IMR-90 (cell line): ENCODE results near the gene LEKR1. TPM values are rescaled to one million over a fixed set of nuclear protein-coding genes. Genes with fewer than 3 reads are reported as not detected.

Source experiments
- ATAC-seq: fragments of 200-7000 bp; cut with Tn5 transposase; 2 replicates; pipeline ENCODE4 v1.9.1; 2020; ENCODE audit warnings: low read depth, mild to moderate bottlenecking, moderate library complexity
- BruUV-seq: library from RNA; stranded (reverse); fragments of 400-500 nt; replicated peaks from 2 replicates; lab custom pipeline; 2021; lab: Mats Ljungman, UMichigan
- CTCF ChIA-PET: fragments of 300-600 bp; formaldehyde crosslinking; extraction: SDS; loops from one replicate; lab custom pipeline; 2021; ENCODE audit warnings: antibody characterized with exemption; lab: Yijun Ruan, JAX
- POLR2A ChIA-PET: fragments of 300-600 bp; sonication (Branson Sonifier 250); formaldehyde crosslinking; loops from one replicate; lab custom pipeline; 2022; ENCODE audit warnings: antibody characterized with exemption; ENCODE audit not compliant: unreplicated experiment; lab: Charles Lee
- DNase-seq: peaks from one replicate; pipeline ENCODE4 v3.0.0; 2013
- H2AFZ ChIP-seq: replicated peaks from 2 replicates; pipeline ENCODE3; 2013; ENCODE audit warnings: low read length, mild to moderate bottlenecking; ENCODE audit not compliant: poor library complexity
- H2AK5ac ChIP-seq: 2 replicates; pipeline ENCODE4 v1.6.1; 2013; ENCODE audit warnings: low read depth, low read length, inconsistent platforms
- H2AK9ac ChIP-seq: replicated peaks from 2 replicates; pipeline ENCODE3; 2013; ENCODE audit warnings: mild to moderate bottlenecking, low read depth, low read length, moderate library complexity; ENCODE audit not compliant: poor library complexity
- H2BK120ac ChIP-seq: 2 replicates; pipeline ENCODE4 v1.6.1; 2013; ENCODE audit warnings: low read depth, low read length, inconsistent platforms
- H2BK15ac ChIP-seq: 3 replicates; pipeline ENCODE4 v1.6.1; 2013; ENCODE audit warnings: low read depth, low read length, inconsistent platforms
- H2BK20ac ChIP-seq: 2 replicates; pipeline ENCODE4 v1.6.1; 2013; ENCODE audit warnings: low read depth, mild to moderate bottlenecking, inconsistent platforms, low read length, moderate library complexity
- H2BK5ac ChIP-seq: 2 replicates; pipeline ENCODE4 v1.6.1; 2013; ENCODE audit warnings: mild to moderate bottlenecking, low read depth, low read length, inconsistent platforms; ENCODE audit not compliant: poor library complexity, severe bottlenecking
- H3K14ac ChIP-seq: replicated peaks from 2 replicates; pipeline ENCODE4 v1.6.1; 2013; ENCODE audit warnings: low read depth, low read length, inconsistent platforms
- H3K18ac ChIP-seq: 2 replicates; pipeline ENCODE4 v1.6.1; 2013; ENCODE audit warnings: low read depth, low read length, control low read depth
- H3K23ac ChIP-seq: 2 replicates; pipeline ENCODE4 v1.6.1; 2013; ENCODE audit warnings: low read depth, low read length, inconsistent platforms
- H3K27ac ChIP-seq: 2 replicates; pipeline ENCODE4 v1.5.1; 2013; ENCODE audit warnings: mild to moderate bottlenecking, control low read depth, low read length; ENCODE audit not compliant: insufficient read depth
- H3K27me3 ChIP-seq: 2 replicates; pipeline ENCODE4 v1.6.1; 2013; ENCODE audit warnings: low read length; ENCODE audit not compliant: control insufficient read depth, insufficient read depth
- H3K36me3 ChIP-seq: 2 replicates; pipeline ENCODE4 v1.6.1; 2013; ENCODE audit warnings: low read length, mixed read lengths; ENCODE audit not compliant: control insufficient read depth, insufficient read depth
- H3K4ac ChIP-seq: 2 replicates; pipeline ENCODE4 v1.6.1; 2013; ENCODE audit warnings: low read depth, low read length, inconsistent platforms
- H3K4me1 ChIP-seq: 2 replicates; pipeline ENCODE4 v1.6.1; 2013; ENCODE audit warnings: low read length, mixed read lengths; ENCODE audit not compliant: control insufficient read depth, insufficient read depth
- H3K4me2 ChIP-seq: 2 replicates; pipeline ENCODE4 v1.6.1; 2013; ENCODE audit warnings: low read depth, mild to moderate bottlenecking, control low read depth, low read length, moderate library complexity
- H3K4me3 ChIP-seq: 2 replicates; pipeline ENCODE4 v1.5.1; 2013; ENCODE audit warnings: low read depth, mild to moderate bottlenecking, control low read depth, low read length, moderate library complexity; ENCODE audit not compliant: insufficient read depth
- H3K56ac ChIP-seq: 2 replicates; pipeline ENCODE4 v1.6.1; 2013; ENCODE audit warnings: low read length, inconsistent platforms; ENCODE audit not compliant: insufficient read depth; ENCODE audit errors: extremely low read depth
- H3K79me1 ChIP-seq, 2 experiments: 2 replicates each; pipeline ENCODE4 v1.6.1; 2013; ENCODE audit warnings: low read length in 2 of 2, inconsistent platforms in 1 of 2, low read depth in 1 of 2
- H3K9ac ChIP-seq: 2 replicates; pipeline ENCODE4 v1.6.1; 2013; ENCODE audit warnings: low read depth, low read length, control low read depth
- H3K9me1 ChIP-seq: 2 replicates; pipeline ENCODE4 v1.6.1; 2013; ENCODE audit warnings: low read length, inconsistent platforms; ENCODE audit not compliant: insufficient read depth
- H3K9me3 ChIP-seq: 2 replicates; pipeline ENCODE4 v1.6.1; 2013; ENCODE audit warnings: low read length; ENCODE audit not compliant: control insufficient read depth, insufficient read depth
- H4K20me1 ChIP-seq: 2 replicates; pipeline ENCODE4 v1.6.1; 2013; ENCODE audit warnings: low read length, inconsistent platforms; ENCODE audit not compliant: insufficient read depth
- H4K5ac ChIP-seq: 2 replicates; pipeline ENCODE4 v1.6.1; 2013; ENCODE audit warnings: mild to moderate bottlenecking, low read depth, low read length, control low read depth
- H4K8ac ChIP-seq, 2 experiments: 2 replicates each; pipeline ENCODE4 v1.6.1; 2013; ENCODE audit warnings: low read depth in 2 of 2, low read length in 2 of 2, control low read depth in 1 of 2, inconsistent platforms in 1 of 2
- H4K91ac ChIP-seq: 2 replicates; pipeline ENCODE4 v1.6.1; 2013; ENCODE audit warnings: low read depth, low read length, inconsistent platforms; ENCODE audit not compliant: insufficient read depth
- BHLHE40 ChIP-seq: fragments of 150-350 bp; IDR thresholded peaks from 2 replicates; pipeline ENCODE4 v1.6.1; 2016; ENCODE audit warnings: mild to moderate bottlenecking, low read depth, low read length
- CEBPB ChIP-seq: IDR thresholded peaks from 2 replicates; pipeline ENCODE4 v1.6.1; 2012; ENCODE audit warnings: low read depth, low read length, improper control_type of control experiment
- FOS ChIP-seq: fragments of 150-350 bp; IDR thresholded peaks from 2 replicates; pipeline ENCODE4 v1.6.1; 2016; ENCODE audit warnings: low read depth, low read length
- MAFK ChIP-seq: IDR thresholded peaks from 2 replicates; pipeline ENCODE4 v1.6.1; 2012; ENCODE audit warnings: low read depth, low read length, improper control_type of control experiment
- MXI1 ChIP-seq: IDR thresholded peaks from 2 replicates; pipeline ENCODE4 v1.6.1; 2012; ENCODE audit warnings: low read depth, mild to moderate bottlenecking, low read length, moderate library complexity, borderline replicate concordance
- NFE2L2 ChIP-seq: fragments of 150-350 bp; IDR thresholded peaks from 2 replicates; pipeline ENCODE4 v1.6.1; 2016; ENCODE audit warnings: low read depth, mild to moderate bottlenecking, low read length
- POLR2A ChIP-seq: IDR thresholded peaks from 2 replicates; pipeline ENCODE4 v1.6.1; 2012; ENCODE audit warnings: mild to moderate bottlenecking, low read depth, low read length
- RAD21 ChIP-seq: IDR thresholded peaks from 2 replicates; pipeline ENCODE4 v1.6.1; 2012; ENCODE audit warnings: low read length, improper control_type of control experiment
- whole genome bisulfite sequencing, 2 experiments: methylation state at CpG; one replicate each; pipeline versions ENCODE4 v1.1.5 to v1.1.7; 2013; ENCODE audit warnings: missing lambda C conversion rate in 2 of 2; ENCODE audit not compliant: insufficient read length in 1 of 2; ENCODE audit errors: extremely low coverage in 2 of 2; 5-methylcytosine and 5-hydroxymethylcytosine counted together
- dilution Hi-C: fragments of 300-500 bp; cut with HindIII; formaldehyde crosslinking; loops from one replicate; pipeline ENCODE4 v1.14.3; 2018; ENCODE audit warnings: low sequenced_read_pairs; ENCODE audit not compliant: unreplicated experiment
- in situ Hi-C: fragments of 300-500 bp; cut with MboI; formaldehyde crosslinking; loops from 3 replicates; pipeline ENCODE4 v1.14.3; 2019; ENCODE audit warnings: low sequenced_read_pairs, inconsistent platforms, mixed read lengths
- intact Hi-C: fragments of 100-400 bp; cut with micrococcal nuclease; formaldehyde crosslinking; loops from 2 replicates; pipeline ENCODE4 v1.10.0; 2022
- polyA plus RNA-seq, 3 experiments: library from polyadenylated mRNA; depleted of rRNA; stranded (reverse); fragments of >200 nt; gene quantifications; 2 replicates each; pipeline ENCODE4 v1.2.3, GENCODE V29; 2012; ENCODE audit warnings: low replicate concordance in 1 of 3
- total RNA-seq: library from RNA; depleted of rRNA; stranded (reverse); fragments of >200 nt; gene quantifications from 2 replicates; pipeline ENCODE4 v1.2.3, GENCODE V29; 2012

Gene LEKR1
- total and polyA plus RNA-seq, 2 of the 4 experiments (the other 2 are of a cell fraction), result 0.19 to 0.36 TPM

DNA sequence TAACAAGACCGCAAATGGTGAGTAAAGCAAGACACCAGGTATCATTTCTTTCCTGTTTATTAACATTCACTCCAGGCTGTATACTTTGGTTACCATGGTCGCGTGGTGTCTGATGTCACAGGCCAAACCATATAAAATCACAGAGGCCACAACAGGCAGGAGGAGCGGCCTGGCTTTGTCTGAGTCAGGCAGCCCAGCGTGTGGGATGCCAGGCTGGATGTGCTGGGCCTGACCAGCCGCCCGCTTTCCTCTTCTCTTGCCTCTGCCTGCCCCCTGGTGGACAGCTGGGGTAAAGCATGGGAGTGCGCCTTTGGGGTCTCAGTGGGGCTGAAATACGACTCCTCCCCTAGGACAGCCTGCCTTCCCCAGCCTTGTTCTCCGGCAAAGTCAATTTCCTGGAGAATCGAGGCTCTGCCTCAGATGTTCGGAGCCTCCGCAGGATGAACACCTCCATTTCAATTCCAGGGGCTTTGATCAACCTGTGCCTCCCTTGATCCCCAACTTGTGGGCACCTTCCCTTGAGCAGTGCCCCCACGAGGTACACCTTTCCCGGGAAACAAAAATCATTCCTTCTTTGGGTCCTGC, 255.6 kb downstream of the LEKR1 start (continued):
- TF ChIP-seq MXI1 (0 out of 2 replicates have a peak, but pooled peaks have one; percentile 37), FOS (peak; percentile 63), RAD21 (peak; percentile 98)

DNA sequence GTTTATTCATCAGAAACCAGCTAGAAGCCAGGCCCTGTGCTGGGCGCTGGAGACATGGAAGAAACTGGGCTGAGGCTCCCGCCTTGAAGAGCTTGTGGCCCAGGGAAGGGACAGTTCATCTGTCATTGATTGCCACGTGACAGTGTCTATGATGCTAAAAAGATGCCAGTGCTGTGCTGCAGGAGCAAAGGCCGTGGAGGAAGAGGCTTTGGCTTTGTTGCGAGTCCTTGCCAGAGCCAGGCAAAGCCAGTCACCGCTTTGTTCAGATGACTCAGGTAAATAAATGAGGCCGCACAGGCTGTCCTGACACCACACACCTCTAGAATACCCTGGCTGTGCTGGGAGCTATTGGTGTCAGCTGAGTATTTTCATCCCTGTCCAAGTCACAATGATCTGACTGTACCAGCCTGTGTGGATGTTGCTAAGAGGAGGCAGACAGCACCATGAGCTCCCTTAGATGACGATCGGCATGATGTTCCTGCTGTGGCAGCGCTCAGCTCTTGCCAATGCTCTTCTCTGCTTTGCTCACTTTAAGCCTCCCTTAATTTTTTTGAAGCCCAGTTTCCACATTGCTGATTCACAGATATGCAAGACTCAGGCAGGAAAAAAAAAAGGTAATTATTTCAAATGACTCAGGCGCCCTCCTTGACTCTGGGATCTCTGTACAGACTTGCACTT, 256.3 kb downstream of the LEKR1 start:
- H3K4ac ChIP-seq, result peak overlapping the region; percentile 59
- ATAC-seq (peak; percentile 48), DNase-seq (peak; percentile 88)
- ChIA-PET POLR2A (interaction anchor here (0.5 to 0.6 kb wide), 2 partner anchors 388 to 1686 kb away, joined by 3 to 8 read pairs; no protein-coding TSS in a partner anchor), CTCF (interaction anchor here (0.6 to 1.6 kb wide), 15 partner anchors 13 to 574 kb away, joined by 3 to 8 read pairs (median 3); no protein-coding TSS in a partner anchor)
- in situ Hi-C loops (loop anchor here (5.0 kb wide), 3 partner anchors 265 to 535 kb away; no protein-coding TSS in a partner anchor), intact Hi-C loops (loop anchor here (2.0 kb wide), 1 partner anchor 264 kb away; no protein-coding TSS in a partner anchor), dilution Hi-C loops (no loop called here)
- no peak overlapping the region for H3K9ac ChIP-seq
- H2AFZ ChIP-seq, result peak overlapping the region; percentile 41
- peaks cover 5% of the 10 kb centered on the region; the same call in 1 of the 2 replicates for H3K9me1 ChIP-seq
- H4K8ac ChIP-seq, result peak overlapping the region in 1 of 2 experiments; percentile 45; a peak in 1 of 4 replicates
- peak; percentile 44; the same call in 1 of the 2 replicates for TF ChIP-seq MAFK
- peak; percentile 72; the same call in 1 of the 2 replicates for TF ChIP-seq CEBPB
- TF ChIP-seq FOS, result peak; percentile 77
- TF ChIP-seq POLR2A, result peak; percentile 11
- TF ChIP-seq NFE2L2, result peak; percentile 63
- TF ChIP-seq BHLHE40, result no peak
- BruUV-seq, result no TSS peak
- H4K20me1 ChIP-seq, result no peaks in the 10 kb centered on the region
- peak overlapping the region; percentile 90 for H2AK5ac ChIP-seq
- H3K23ac ChIP-seq, result peak overlapping the region; percentile 21; the same call in 1 of the 2 replicates
- H3K4me2 ChIP-seq, result no peak overlapping the region
- H2BK15ac ChIP-seq, result peak overlapping the region; percentile 76; the same call in 2 of the 3 replicates
- peak overlapping the region; percentile 72 for H2BK20ac ChIP-seq
- H3K4me1 ChIP-seq, result peaks cover 17% of the 10 kb centered on the region
- no peaks in the 10 kb centered on the region for H3K27me3 ChIP-seq
- H3K9me3 ChIP-seq, result no peaks in the 10 kb centered on the region
- H2BK5ac ChIP-seq, result peak overlapping the region; percentile 52
- WGBS, 2 experiments, result 66% methylated on average over 4 of the region's 11 CpGs; no CpG with 5 or more reads in 1 of the 2 experiments
- peak overlapping the region; percentile 35 for H3K18ac ChIP-seq
- H4K5ac ChIP-seq, result peak overlapping the region; percentile 9; the same call in 1 of the 2 replicates
- H3K14ac ChIP-seq, result 0 out of 2 replicates have a peak overlapping the region, but pooled peaks have one; percentile 6
- H3K27ac ChIP-seq, result peak overlapping the region; percentile 10; the same call in 1 of the 2 replicates
- H2AK9ac ChIP-seq, result peak overlapping the region; percentile 21
- H3K56ac ChIP-seq, result no peak overlapping the region; the same call in 1 of the 2 replicates
- peaks cover 0 to 4% of the 10 kb centered on the region in 2 experiments; a peak in 1 of 4 replicates for H3K79me1 ChIP-seq
- H2BK120ac ChIP-seq, result peak overlapping the region; percentile 75
- H3K36me3 ChIP-seq, result no peaks in the 10 kb centered on the region
- H4K91ac ChIP-seq, result peak overlapping the region; percentile 53
- H3K4me3 ChIP-seq, result no peak overlapping the region
